Activated CD8-positive, alpha-beta memory T cell treated with anti-CD3 and anti-CD28 coated beads, Interleukin-2, amount 50 U/mL, for 1 hour (primary cell): ENCODE results near the gene FAM237B.
"Not testable (repeated sequence)": the region's sequence is repeated elsewhere in the genome, so short reads cannot be mapped to it uniquely, and the experiment has no call there.

Experiments
- DNase-seq: peaks from one replicate; pipeline ENCODE4 v3.0.0-alpha.2; 2020; ENCODE audit errors: extremely low read depth

FAM237B gene

DNA sequence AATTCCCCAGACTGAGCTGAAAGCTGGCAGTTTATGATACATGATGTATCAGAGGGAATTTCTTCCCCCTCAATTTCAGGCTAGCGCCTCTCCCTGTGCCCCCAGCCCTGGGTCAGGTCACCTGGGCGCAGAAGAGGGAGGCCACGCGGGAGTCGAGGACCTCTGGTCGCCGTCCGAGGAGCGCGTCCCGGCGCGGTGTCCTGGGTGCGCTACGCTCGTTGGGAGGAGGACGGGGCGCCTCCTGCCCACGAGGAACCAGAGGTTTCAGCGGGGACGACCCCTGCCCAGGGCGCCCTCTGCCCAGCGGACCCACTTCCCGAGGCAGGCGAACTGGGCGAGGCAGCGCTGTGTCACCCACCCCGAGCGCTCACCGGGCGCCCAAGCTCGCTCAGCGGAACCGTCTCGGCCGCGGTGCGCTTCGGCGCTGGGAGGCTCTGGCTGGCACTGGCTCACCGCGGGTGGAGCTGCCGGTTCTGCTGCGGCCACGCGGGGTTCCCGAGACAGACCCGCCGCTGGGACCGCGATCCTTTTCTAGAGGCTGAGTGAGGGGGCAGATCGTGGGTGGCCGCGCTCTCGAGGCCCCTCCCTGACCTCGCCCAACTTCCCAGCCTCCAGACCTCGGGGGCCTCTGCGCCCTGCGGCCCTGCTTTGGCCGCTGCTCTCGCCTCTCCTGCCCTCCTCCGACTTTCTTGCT, at the start of gene FAM237B:
Gene FAM237B (minus strand): TSS at position 504 of the 694 bp plus-strand sequence. CDS start 1,556 bp downstream, outside the sequence.
- DNase-seq: no peak

- no peak for DNase-seq
Observed at GRCh38 chr7:90351987-90352386, 30.9 kb upstream of the FAM237B start.

GRCh38 chr7:90350032-90350431, 28.9 kb upstream of the FAM237B start:
- DNase-seq: not testable (repeated sequence)

GRCh38 chr7:90349305-90349704, 28.2 kb upstream of the FAM237B start:
- DNase-seq: no peak

GRCh38 chr7:90347759-90348158, 26.7 kb upstream of the FAM237B start:
- no peak for DNase-seq

GRCh38 chr7:90346336-90347125, 25.4 kb upstream of the FAM237B start, which contains the start of gene GTPBP10:
TSS of gene GTPBP10 (plus strand) at chr7:90346716. CDS start at chr7:90346742, 26 bp downstream.
- DNase-seq: peak; percentile 79

- DNase-seq: no peak
Observed at GRCh38 chr7:90345595-90346335, 24.7 kb upstream of the FAM237B start.

- DNase-seq: no peak
Observed at GRCh38 chr7:90345016-90345415, 23.9 kb upstream of the FAM237B start.

DNA sequence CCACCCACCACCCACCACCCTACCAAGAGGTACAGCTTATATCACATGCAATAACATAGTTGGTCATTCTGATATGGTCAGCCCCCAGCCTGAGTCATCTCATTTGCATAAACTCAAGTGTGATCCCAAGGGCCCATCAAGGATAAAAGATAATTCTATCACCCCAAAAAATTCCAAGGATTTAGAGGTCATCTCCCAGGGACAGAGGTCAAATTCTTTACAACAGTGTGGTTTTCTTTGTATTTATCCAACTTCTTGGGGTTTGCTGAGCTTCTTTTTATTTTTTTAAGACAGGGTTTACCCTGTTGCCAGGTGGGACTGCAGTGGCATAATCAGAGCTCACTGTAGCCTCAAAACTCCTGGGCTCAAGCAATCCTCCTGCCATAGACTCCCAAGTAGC, 16.0 kb upstream of the FAM237B start:
- no peak for DNase-seq

- not testable (repeated sequence) for DNase-seq
Observed at GRCh38 chr7:90334926-90335325, 13.8 kb upstream of the FAM237B start.

GRCh38 chr7:90334193-90334843, 13.2 kb upstream of the FAM237B start:
- no peak for DNase-seq

GRCh38 chr7:90326500-90326899, 5.4 kb upstream of the FAM237B start:
- no peak for DNase-seq

GRCh38 chr7:90322837-90323236, 1.7 kb upstream of the FAM237B start:
- no peak for DNase-seq

GRCh38 chr7:90320418-90320800, 695 bp downstream of the FAM237B start:
- DNase-seq: no peak

DNA sequence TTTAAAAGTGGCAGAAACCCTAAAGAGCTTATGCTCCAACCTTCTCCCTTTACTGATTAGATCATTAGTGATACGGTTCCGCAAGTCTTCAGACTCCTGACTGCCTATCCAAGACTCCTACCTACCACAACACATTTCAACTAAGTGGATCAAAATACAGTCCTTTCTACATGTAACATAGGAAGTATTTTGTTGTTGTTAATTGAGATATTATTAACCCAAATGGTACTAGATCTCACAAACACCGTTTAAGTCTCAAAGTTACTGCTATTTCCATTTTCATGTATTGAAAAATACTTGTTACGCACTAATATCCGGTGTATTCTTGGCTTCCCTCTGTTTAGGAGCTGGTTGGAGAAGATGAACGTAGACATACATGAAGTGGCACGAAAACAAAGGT, 1.1 kb downstream of the FAM237B start:
- no peak for DNase-seq

DNA sequence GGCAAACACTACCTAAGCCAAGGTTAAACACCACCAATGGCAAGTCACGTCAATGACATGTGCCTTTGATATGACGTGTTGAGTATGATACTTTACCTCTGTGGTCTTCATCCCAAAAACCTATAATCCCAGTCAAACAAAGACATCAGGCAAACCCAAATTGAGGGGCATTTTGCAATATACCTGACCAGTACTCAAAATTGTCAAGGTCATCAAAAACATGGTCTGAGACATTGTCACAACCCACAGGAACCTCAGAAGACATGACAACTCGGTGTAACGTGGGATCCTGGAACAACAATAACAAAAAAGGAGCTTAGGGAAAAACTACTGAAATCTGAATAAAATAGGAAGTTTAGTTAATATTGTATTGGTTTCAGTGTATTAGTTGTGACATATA, 7.2 kb downstream of the FAM237B start:
- DNase-seq: no peak

- DNase-seq: no peak
Observed at GRCh38 chr7:90312745-90313144, 8.4 kb downstream of the FAM237B start.

- no peak for DNase-seq
Observed at GRCh38 chr7:90311175-90311574, 9.9 kb downstream of the FAM237B start.

DNA sequence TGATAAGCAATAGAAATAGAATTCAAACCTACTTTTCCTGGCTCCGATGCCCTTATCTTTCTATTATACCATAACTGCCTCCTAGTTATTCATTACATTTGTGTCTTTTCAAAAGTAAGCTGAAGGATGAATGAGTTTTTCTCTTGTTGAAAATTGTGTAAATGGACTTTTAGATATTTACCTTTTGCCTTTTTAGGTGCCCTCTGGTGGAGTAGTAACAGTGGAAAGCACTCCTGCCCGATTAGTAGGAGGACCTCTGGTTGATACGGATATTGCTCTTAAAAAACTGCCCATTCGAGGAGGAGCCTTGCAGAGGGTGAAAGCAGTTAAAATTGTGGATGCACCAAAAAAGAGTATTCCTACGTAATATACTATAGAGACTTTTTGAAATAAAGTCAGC, 11.2 kb downstream of the FAM237B start:
- no peak for DNase-seq

DNA sequence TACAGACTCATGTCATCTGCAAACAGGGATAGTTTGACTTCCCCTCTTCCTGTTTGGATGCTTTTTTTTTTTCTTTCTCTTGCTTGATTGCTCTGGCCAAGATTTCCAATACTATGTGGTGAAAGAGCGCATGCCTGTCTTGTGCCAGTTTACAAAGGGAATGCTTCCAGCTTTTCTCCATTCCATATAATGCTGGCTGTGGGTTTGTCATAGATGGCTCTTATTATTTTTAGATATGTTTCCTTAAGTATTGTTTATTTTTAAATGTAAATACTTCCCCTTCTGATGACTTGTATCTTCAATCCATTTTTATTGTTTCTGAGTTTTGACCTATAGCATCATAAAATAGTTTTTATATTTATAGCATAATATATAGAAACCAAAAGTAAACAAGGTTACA, 17.9 kb downstream of the FAM237B start:
- no peak for DNase-seq

DNA sequence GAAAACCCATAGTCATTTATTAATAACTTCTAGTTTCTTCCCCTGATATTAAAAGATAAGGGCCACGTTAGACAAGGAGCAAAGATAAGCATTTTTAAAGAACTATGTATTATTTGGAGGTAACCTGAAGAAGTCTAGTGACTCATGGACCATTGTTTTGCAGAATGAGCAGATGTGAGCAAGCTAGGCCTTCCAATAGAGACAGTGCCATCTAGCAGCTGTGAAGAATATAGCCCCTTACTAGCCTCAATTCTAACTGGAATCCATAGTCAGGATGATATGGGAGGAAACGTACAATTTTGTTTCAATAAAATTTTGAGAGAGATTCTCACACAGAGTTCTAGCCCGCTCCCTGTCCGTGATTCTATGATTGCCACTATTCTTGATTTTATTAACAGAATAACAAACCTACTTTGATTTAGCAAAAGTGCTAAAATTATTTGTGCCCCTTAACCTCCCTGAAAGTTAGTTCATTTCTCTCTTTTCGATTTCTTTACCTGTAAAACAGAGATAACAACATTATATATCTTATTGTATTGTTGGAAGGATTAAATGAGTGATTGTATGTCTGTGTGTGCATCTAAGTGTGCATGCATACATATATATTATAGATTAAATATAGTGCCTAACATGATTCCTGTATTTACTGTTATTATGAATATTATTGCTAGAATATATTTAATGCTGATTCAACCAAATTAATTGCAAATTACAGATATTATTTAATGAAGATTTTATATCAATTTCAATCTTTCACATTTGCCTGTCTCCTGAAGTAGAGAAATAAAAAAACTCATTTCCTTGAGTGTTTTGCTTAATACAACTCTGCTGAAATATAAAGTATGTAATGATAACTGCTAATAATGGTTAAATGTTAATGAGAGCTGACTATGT, 22.7 kb downstream of the FAM237B start:
- no peak for DNase-seq
